Inflammatory macrophage (primary cell): ENCODE measurements around the gene ALDH8A1.

Experiments used
- DNase-seq, 2 donors: peaks; one replicate each; pipeline ENCODE4 v3.0.0-alpha.2; 2020 to 2022

The ALDH8A1 gene

DNA sequence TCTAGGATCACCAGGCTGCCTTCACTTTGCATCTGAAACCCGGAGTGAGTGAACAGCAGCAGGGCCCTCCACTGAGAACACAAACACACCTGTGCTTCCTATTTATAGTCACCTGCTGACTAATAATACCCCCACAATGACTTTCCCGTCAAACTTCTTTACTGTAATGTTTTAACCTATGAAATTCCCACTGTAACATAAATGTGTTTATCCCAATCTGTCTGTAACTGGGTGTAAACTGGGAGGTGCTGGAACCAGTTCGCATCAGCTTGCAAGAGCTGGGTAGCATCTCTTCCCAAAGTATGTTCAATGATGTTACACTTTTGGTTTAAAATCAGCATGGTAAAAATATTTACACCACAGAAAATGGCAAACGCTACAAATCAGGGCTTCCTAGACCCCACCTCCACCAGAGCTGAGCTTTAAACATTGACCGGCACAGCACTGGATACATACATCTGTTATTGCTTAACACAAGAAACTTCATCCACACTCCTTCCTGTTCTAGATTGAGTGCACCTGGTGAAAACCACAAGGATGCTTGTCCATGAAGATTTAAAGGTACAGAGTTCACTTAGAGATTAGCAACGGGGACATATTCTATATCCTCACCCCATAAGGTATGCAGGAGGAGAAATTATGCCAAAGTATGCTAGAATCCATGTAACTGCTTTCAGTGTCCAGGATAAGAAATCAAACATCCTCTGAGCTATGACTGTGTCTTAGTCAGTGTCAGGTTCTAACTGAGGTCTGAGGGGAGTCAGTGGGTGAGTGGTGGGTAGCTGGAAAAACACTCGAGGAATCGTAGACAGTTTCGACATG is 79.0 kb downstream of the ALDH8A1 start:
- DNase-seq = no peak

- DNase-seq = no peak
These were observed 81.1 kb downstream of the ALDH8A1 start for GRCh38 chr6:134868812-134869211.
